Endothelial cell of umbilical vein (primary cell): ENCODE data around the gene SLC26A3. TPM values are rescaled to one million over a fixed set of nuclear protein-coding genes. Genes with fewer than 3 reads are reported as not detected.

Experiments
- BruUV-seq: library from RNA; stranded (reverse); fragments of 400-500 nt; replicated peaks from 2 replicates; lab custom pipeline; 2021; lab: Mats Ljungman, UMichigan
- CTCF ChIA-PET: fragments of 300-600, 350-600 bp; sonication (Branson Sonifier 250); formaldehyde crosslinking; loops from one replicate; lab custom pipeline; 2021; ENCODE audit warnings: antibody characterized with exemption, inconsistent platforms; lab: Charles Lee
- POLR2A ChIA-PET: fragments of 300-600, 350-600 bp; sonication (Branson Sonifier 250); formaldehyde crosslinking; loops from one replicate; lab custom pipeline; 2021; ENCODE audit warnings: antibody characterized with exemption, inconsistent platforms; lab: Charles Lee
- DNase-seq: peaks from one replicate; pipeline ENCODE4 v3.0.0-alpha.2; 2011; ENCODE audit warnings: low read depth, low spot score
- FAIRE-seq: peaks from 2 replicates; lab custom pipeline; 2011; peaks lifted over from hg19 to GRCh38; lab: Jason Lieb, UNC
- H2AFZ ChIP-seq: 2 replicates; pipeline ENCODE4 v1.6.0; 2012; ENCODE audit warnings: low read depth, low read length, control low read depth, inconsistent platforms
- H3K27ac ChIP-seq: 2 replicates; pipeline ENCODE4 v1.5.1; 2011; ENCODE audit warnings: low read depth, mild to moderate bottlenecking, control low read depth, low read length, moderate library complexity; ENCODE audit not compliant: insufficient read depth
- H3K27me3 ChIP-seq, 2 experiments: 2 replicates each; pipeline versions ENCODE4 v1.6.0 to v1.6.1; 2011; ENCODE audit warnings: low read length in 2 of 2, mixed read lengths in 1 of 2; ENCODE audit not compliant: control insufficient read depth in 2 of 2, insufficient read depth in 2 of 2
- H3K36me3 ChIP-seq, 2 experiments: 2 replicates in 1 of 2; 3 replicates in 1 of 2; pipeline ENCODE4 v1.5.1; 2011; ENCODE audit warnings: low read length in 2 of 2, mild to moderate bottlenecking in 1 of 2, moderate library complexity in 1 of 2; ENCODE audit not compliant: control insufficient read depth in 2 of 2, insufficient read depth in 2 of 2; ENCODE audit errors: extremely low read depth in 1 of 2
- H3K4me1 ChIP-seq: 3 replicates; pipeline ENCODE4 v1.5.1; 2011; ENCODE audit warnings: mild to moderate bottlenecking, low read length; ENCODE audit not compliant: control insufficient read depth, insufficient read depth; ENCODE audit errors: extremely low read depth
- H3K4me2 ChIP-seq: 2 replicates; pipeline ENCODE4 v1.6.1; 2011; ENCODE audit warnings: low read length, control low read depth, mixed read lengths; ENCODE audit not compliant: insufficient read depth
- H3K4me3 ChIP-seq, 3 experiments: fragments of 200-600 bp in 1 of 3; sonication (generic), shearing (Covaris generic) in 1 of 3; replicated peaks in 1 of 3; 2 replicates each; pipeline ENCODE4 v1.5.1; 2011 to 2016; ENCODE audit warnings: control low read depth in 3 of 3, low read length in 3 of 3, mild to moderate bottlenecking in 2 of 3, inconsistent platforms in 1 of 3, low read depth in 1 of 3, moderate library complexity in 1 of 3; ENCODE audit not compliant: insufficient read depth in 1 of 3
- H3K79me2 ChIP-seq: 2 replicates; pipeline ENCODE4 v1.6.0; 2012; ENCODE audit warnings: low read length, inconsistent platforms; ENCODE audit not compliant: control insufficient read depth, insufficient read depth
- H3K9ac ChIP-seq: replicated peaks from 2 replicates; pipeline ENCODE3; 2011; ENCODE audit warnings: low read length, control low read depth; ENCODE audit not compliant: insufficient read depth; ENCODE audit errors: extremely low read depth
- H3K9me1 ChIP-seq: replicated peaks from 3 replicates; pipeline ENCODE4 v1.6.0; 2011; ENCODE audit warnings: mild to moderate bottlenecking, low read length; ENCODE audit not compliant: control insufficient read depth, insufficient read depth; ENCODE audit errors: extremely low read depth
- H3K9me3 ChIP-seq: replicated peaks from 2 replicates; pipeline ENCODE4 v1.5.1; 2012; ENCODE audit warnings: low read length, inconsistent platforms; ENCODE audit not compliant: control insufficient read depth, insufficient read depth
- H4K20me1 ChIP-seq: replicated peaks from 2 replicates; pipeline ENCODE3; 2011; ENCODE audit warnings: mild to moderate bottlenecking, low read length; ENCODE audit not compliant: control insufficient read depth, insufficient read depth; ENCODE audit errors: extremely low read depth
- CTCF ChIP-seq, 2 donors: IDR thresholded peaks; 1 replicate in 1 of 2; 2 replicates in 1 of 2; pipeline ENCODE4 v1.5.1; 2011; ENCODE audit warnings: low read length in 2 of 2, mild to moderate bottlenecking in 2 of 2, moderate library complexity in 2 of 2, control low read depth in 1 of 2, inconsistent platforms in 1 of 2, low read depth in 1 of 2; ENCODE audit not compliant: insufficient read depth in 1 of 2; ENCODE audit errors: extremely low read depth in 1 of 2
- EZH2 ChIP-seq: IDR thresholded peaks from 2 replicates; pipeline ENCODE4 v1.6.1; 2012; ENCODE audit warnings: borderline replicate concordance, low read depth, mild to moderate bottlenecking, moderate library complexity, low read length, inconsistent platforms; ENCODE audit not compliant: severe bottlenecking
- FOS ChIP-seq: IDR thresholded peaks from 2 replicates; pipeline ENCODE4 v1.6.1; 2011; ENCODE audit warnings: mild to moderate bottlenecking, low read length, moderate library complexity, borderline replicate concordance; ENCODE audit not compliant: insufficient read depth
- GATA2 ChIP-seq: IDR thresholded peaks from 2 replicates; pipeline ENCODE4 v1.7.0; 2011; ENCODE audit warnings: low read depth, mild to moderate bottlenecking, moderate library complexity, mixed read lengths, low read length; ENCODE audit not compliant: insufficient read length, insufficient read depth
- JUN ChIP-seq: IDR thresholded peaks from 2 replicates; pipeline ENCODE4 v1.6.1; 2011; ENCODE audit warnings: borderline replicate concordance, low read depth; ENCODE audit not compliant: insufficient read length, insufficient read depth
- MYC ChIP-seq: IDR thresholded peaks from one replicate; pipeline ENCODE4 v1.6.1; 2011; ENCODE audit warnings: mild to moderate bottlenecking, low read depth, low read length
- POLR2A ChIP-seq: IDR thresholded peaks from 2 replicates; pipeline ENCODE4 v1.6.1; 2012; ENCODE audit warnings: low read depth, mild to moderate bottlenecking, control low read depth, low read length
- POLR2AphosphoS5 ChIP-seq: IDR thresholded peaks from 2 replicates; pipeline ENCODE4 v1.6.1; 2012; ENCODE audit warnings: low read depth, mild to moderate bottlenecking, control low read depth, low read length, moderate library complexity; ENCODE audit not compliant: insufficient read depth
- dilution Hi-C: fragments of 300-500 bp; cut with MboI; formaldehyde crosslinking; loops from one replicate; pipeline ENCODE4 v1.15.0; 2019; ENCODE audit warnings: low sequenced_read_pairs; ENCODE audit not compliant: extremely low pct_ligation_motif_present
- intact Hi-C: fragments of 100-400 bp; cut with micrococcal nuclease; formaldehyde crosslinking; loops from one replicate; pipeline ENCODE4 v1.10.0; 2022
- polyA plus RNA-seq, 4 experiments: library from polyadenylated mRNA; depleted of rRNA in 3 of 4; stranded (reverse) in 3 of 4; unstranded in 1 of 4; fragments of >200 nt; gene quantifications; 2 replicates each; pipeline versions ENCODE4 v1.2.1 to v1.2.3, GENCODE V29; 2011 to 2012; ENCODE audit warnings: missing spikeins in 1 of 4
- total RNA-seq: library from RNA; stranded (reverse); gene quantifications from 2 replicates; pipeline ENCODE4 v1.2.3, GENCODE V29; 2021
- TF ChIP-seq, protein P1 (sequence below): IDR thresholded peaks from 2 replicates; pipeline ENCODE4 v1.6.1; 2011; ENCODE audit not compliant: insufficient read depth, insufficient read length

The SLC26A3 gene
- total and polyA plus RNA-seq, 2 donors (not counting 3 experiments of a cell fraction or from before 2014, with no cell fraction given): not detected

- no peaks in the 10 kb centered on the region for H3K9me1 ChIP-seq
- no peak overlapping the region for H3K4me2 ChIP-seq
- CTCF ChIA-PET: interaction anchor here (1.8 to 1.9 kb wide), 2 partner anchors 120 to 125 kb away, joined by 6 to 14 read pairs; no protein-coding TSS in a partner anchor
- no peak overlapping the region for H2AFZ ChIP-seq
- H3K4me3 ChIP-seq: no peak overlapping the region
- no peak overlapping the region for H3K27ac ChIP-seq
- no peaks in the 10 kb centered on the region for H3K9me3 ChIP-seq
- H3K27me3 ChIP-seq: no peaks in the 10 kb centered on the region
- no peaks in the 10 kb centered on the region for H3K4me1 ChIP-seq
- TF ChIP-seq JUN (no peak), POLR2A (no peak), POLR2AphosphoS5 (no peak), EZH2 (no peak), GATA2 (no peak), MYC (no peak), FOS (no peak), CTCF (IDR thresholded peaks at IDR 0.05; ENCODE audit: extremely low read depth in 1 of 2, insufficient read depth in 1 of 2, low read depth in 1 of 2, low read length in 2 of 2) (no peak)
- TF ChIP-seq, protein P1, sequence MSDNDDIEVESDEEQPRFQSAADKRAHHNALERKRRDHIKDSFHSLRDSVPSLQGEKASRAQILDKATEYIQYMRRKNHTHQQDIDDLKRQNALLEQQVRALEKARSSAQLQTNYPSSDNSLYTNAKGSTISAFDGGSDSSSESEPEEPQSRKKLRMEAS: no peak
- FAIRE-seq: no peak
- no TSS peak for BruUV-seq
- intact Hi-C loops (no loop called here), dilution Hi-C loops (no loop called here)
- peaks cover 4% of the 10 kb centered on the region for H4K20me1 ChIP-seq
- H3K36me3 ChIP-seq: peaks cover 15 to 42% of the 10 kb centered on the region in 2 experiments
- POLR2A ChIA-PET: no interaction called here
- peaks cover 20% of the 10 kb centered on the region for H3K79me2 ChIP-seq
- H3K9ac ChIP-seq: no peak overlapping the region
- no peak for DNase-seq
Measured at GRCh38 chr7:107754642-107755041, 48.4 kb downstream of the SLC26A3 start.
